Mesothelial cell of epicardium (in vitro differentiated cells): ENCODE measurements around the gene FLNB. TPM values are rescaled to one million over a fixed set of nuclear protein-coding genes. Genes with fewer than 3 reads are reported as not detected.

ENCODE experiments used
- DNase-seq, 2 experiments: peaks; one replicate each; pipeline ENCODE4 v3.0.0; 2021; ENCODE audit warnings: low spot score in 2 of 2; ENCODE audit not compliant: unreplicated experiment in 2 of 2
- H3K27ac Mint-ChIP-seq: 2 replicates; pipeline ENCODE4 v1.8.0; 2021; ENCODE audit warnings: mixed read lengths
- H3K27me3 Mint-ChIP-seq: 2 replicates; pipeline ENCODE4 v1.8.0; 2021; ENCODE audit warnings: low read depth, mixed read lengths
- H3K36me3 Mint-ChIP-seq: 2 replicates; pipeline ENCODE4 v1.8.0; 2021; ENCODE audit warnings: mixed read lengths
- H3K4me1 Mint-ChIP-seq: 2 replicates; pipeline ENCODE4 v1.8.0; 2021; ENCODE audit warnings: mixed read lengths
- H3K4me3 Mint-ChIP-seq: 2 replicates; pipeline ENCODE4 v1.8.0; 2021; ENCODE audit warnings: mild to moderate bottlenecking, moderate library complexity, mixed read lengths
- H3K9me3 Mint-ChIP-seq: 2 replicates; pipeline ENCODE4 v1.8.0; 2021; ENCODE audit warnings: mixed read lengths
- total RNA-seq: library from RNA; stranded (reverse); gene quantifications from 3 replicates; pipeline ENCODE4 v1.2.1, GENCODE V29; 2021
- TF ChIP-seq, protein P1 (sequence below): fragments of 200-600 bp; sonication (generic); IDR thresholded peaks from one replicate; pipeline ENCODE4 v1.5.0; 2021; ENCODE audit warnings: antibody characterized with exemption; ENCODE audit not compliant: unreplicated experiment

FLNB gene
- total RNA-seq, 1 donor from 2014 or later, result 190 TPM

DNA sequence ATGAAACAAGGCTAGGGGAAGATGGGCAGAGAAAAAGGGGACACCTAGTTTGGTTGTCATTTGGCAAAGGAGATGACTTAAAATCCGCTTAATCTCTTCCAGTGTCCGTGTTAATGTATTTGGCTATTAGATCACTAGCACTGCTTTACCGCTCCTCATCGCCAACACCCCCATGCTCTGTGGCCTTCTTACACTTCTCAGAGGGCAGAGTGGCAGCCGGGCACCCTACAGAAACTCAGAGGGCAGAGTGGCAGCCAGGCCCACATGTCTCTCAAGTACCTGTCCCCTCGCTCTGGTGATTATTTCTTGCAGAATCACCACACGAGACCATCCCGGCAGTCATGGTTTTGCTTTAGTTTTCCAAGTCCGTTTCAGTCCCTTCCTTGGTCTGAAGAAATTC is 162.9 kb downstream of the FLNB start:
- no peak overlapping the region for H3K4me3 Mint-ChIP-seq
- H3K4me1 Mint-ChIP-seq, result peaks cover 21% of the 10 kb centered on the region
- TF ChIP-seq, protein P1, sequence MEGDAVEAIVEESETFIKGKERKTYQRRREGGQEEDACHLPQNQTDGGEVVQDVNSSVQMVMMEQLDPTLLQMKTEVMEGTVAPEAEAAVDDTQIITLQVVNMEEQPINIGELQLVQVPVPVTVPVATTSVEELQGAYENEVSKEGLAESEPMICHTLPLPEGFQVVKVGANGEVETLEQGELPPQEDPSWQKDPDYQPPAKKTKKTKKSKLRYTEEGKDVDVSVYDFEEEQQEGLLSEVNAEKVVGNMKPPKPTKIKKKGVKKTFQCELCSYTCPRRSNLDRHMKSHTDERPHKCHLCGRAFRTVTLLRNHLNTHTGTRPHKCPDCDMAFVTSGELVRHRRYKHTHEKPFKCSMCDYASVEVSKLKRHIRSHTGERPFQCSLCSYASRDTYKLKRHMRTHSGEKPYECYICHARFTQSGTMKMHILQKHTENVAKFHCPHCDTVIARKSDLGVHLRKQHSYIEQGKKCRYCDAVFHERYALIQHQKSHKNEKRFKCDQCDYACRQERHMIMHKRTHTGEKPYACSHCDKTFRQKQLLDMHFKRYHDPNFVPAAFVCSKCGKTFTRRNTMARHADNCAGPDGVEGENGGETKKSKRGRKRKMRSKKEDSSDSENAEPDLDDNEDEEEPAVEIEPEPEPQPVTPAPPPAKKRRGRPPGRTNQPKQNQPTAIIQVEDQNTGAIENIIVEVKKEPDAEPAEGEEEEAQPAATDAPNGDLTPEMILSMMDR, result no peak
- no peak overlapping the region for H3K27ac Mint-ChIP-seq
- no peaks in the 10 kb centered on the region for H3K27me3 Mint-ChIP-seq
- no peaks in the 10 kb centered on the region for H3K9me3 Mint-ChIP-seq
- peaks cover 23% of the 10 kb centered on the region for H3K36me3 Mint-ChIP-seq
- no peak for DNase-seq

DNA sequence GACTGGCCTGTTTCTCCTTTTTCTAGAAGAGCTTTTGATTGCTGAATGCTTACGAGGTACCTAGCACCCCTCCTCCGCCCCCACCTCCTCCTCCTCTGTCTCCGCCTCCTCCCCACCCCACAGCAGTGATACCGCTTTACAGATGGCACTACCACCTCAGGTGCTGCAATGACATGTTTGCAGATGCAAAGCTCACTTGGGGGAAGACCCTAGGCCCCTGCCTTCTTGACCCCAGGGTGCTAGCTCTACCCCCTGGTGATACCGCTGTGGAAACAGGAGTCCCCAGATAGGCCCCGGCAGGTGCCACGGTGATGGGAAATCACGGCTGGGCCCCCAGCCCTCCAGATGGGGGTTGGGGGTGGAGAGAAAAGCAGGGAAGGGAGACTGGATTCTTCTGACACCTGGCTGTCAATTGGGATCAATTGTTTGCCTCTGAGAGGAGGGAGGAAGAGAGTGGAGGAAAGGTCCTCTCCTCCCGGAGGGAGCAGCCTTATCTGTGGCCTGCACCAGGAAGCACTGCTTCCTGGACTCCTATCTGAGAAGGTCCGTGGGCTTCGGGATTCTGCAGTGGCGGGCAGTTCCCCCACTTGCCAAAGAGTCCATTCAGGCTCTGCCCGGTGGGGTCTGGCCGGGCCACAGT is 164.9 kb downstream of the FLNB start:
- Mint-ChIP-seq H3K9me3 (no peaks in the 10 kb centered on the region), H3K36me3 (peaks cover 21% of the 10 kb centered on the region), H3K27ac (no peak overlapping the region), H3K27me3 (no peaks in the 10 kb centered on the region), H3K4me3 (no peak overlapping the region), H3K4me1 (peaks cover 16% of the 10 kb centered on the region)
- DNase-seq, result no peak
- TF ChIP-seq, protein P1, result no peak

DNA sequence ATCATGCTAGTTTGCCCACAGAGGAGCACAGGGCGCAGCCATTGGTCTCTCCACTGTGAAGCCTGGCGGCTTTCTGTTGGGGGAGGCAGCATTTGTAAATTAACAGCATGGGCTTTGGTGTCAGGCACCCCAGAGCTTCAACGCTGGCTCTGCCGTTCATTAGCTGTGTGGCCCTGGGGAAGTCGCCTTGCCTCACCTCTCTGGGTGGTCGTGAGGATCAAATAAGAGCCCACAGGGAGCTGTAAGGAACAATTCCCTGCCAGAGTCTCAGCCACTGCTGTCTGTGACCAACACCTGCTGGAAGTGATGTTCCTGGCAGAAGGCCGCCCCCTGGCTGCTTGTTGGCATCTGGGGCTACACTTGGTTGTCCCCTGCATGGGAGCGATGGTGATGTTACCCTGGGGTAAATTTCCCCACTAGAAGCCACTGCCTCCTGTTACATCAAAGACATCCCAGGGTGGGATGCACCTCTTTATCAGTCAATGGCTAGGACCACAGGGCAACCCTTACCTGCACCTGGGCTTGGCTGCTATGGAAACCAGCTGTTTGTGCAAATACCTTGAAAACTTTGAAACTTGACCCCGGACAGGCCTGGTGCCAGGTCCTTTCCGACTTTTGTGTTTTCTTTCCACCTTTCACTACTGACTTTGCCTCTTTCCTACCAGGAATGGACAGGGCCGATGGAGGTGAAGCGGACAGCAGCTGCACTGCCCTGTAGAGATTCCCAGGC is 165.6 kb downstream of the FLNB start:
- Mint-ChIP-seq H3K4me3 (no peak overlapping the region), H3K4me1 (peaks cover 16% of the 10 kb centered on the region), H3K36me3 (peaks cover 15% of the 10 kb centered on the region), H3K27me3 (no peaks in the 10 kb centered on the region), H3K27ac (peak overlapping the region; percentile 58), H3K9me3 (no peaks in the 10 kb centered on the region)
- DNase-seq, result no peak
- TF ChIP-seq, protein P1, result no peak

DNA sequence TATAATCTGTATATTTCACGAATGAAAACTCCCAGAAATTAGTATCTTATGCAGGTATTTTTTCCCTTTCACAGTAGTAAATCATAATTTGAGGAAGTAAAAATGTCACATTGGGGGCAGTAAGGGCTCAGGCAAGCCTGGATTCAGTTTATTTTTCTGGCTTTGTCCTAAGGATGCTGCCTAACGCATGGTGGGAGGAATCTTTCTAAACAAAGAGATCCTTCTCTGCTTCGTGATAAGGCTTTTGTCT is 166.9 kb downstream of the FLNB start:
- Mint-ChIP-seq H3K4me3 (no peak overlapping the region), H3K9me3 (no peaks in the 10 kb centered on the region), H3K27me3 (no peaks in the 10 kb centered on the region), H3K4me1 (peaks cover 16% of the 10 kb centered on the region), H3K27ac (peak overlapping the region; percentile 86), H3K36me3 (peaks cover 9% of the 10 kb centered on the region)
- TF ChIP-seq, protein P1, result no peak
- DNase-seq, result no peak

DNA sequence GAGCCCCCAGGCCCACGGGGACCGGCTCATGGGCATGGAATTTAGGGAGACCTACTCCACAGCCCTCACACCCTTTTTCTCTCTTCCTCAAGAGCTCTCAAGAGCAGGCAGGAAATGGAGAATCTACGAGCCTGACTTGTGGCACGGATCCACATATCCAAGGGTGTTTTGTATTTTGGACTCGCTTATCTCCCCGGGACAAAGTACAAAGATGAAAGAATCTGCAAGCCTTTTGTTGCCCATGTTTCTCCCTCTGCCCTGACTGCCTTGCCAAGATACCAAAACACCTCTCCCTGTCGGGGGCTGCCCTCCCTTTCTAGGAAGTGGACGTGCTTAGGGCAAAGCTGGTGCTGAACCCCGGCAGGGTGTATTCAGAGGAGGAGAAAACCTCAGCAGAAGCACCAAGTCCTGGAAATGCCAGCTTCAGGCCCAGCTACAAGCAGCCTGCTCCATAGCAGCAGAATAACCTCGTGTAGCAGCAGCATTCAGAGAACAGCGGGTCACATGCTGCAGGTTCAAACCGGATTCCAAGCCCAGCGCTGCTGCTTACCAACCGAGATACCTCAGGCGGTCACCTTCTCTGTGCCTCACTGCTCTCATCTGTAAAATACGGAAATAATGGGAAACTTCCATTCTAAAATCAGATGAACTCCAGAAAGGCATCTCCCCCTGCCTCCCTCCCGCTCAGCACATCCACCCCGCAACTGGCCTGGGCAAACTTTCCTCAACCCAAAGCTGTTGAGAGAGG is 167.4 kb downstream of the FLNB start:
- no peaks in the 10 kb centered on the region for H3K27me3 Mint-ChIP-seq
- H3K4me3 Mint-ChIP-seq, result no peak overlapping the region
- H3K9me3 Mint-ChIP-seq, result no peaks in the 10 kb centered on the region
- H3K36me3 Mint-ChIP-seq, result peaks cover 6% of the 10 kb centered on the region
- no peak for DNase-seq
- TF ChIP-seq, protein P1, result no peak
- H3K27ac Mint-ChIP-seq, result peak overlapping the region; percentile 86
- peaks cover 16% of the 10 kb centered on the region for H3K4me1 Mint-ChIP-seq
